Nephron (organoid): ENCODE data around the gene NODAL.

Experiments used
- H3K27ac Mint-ChIP-seq, 3 experiments: 2 replicates each; pipeline ENCODE4 v1.8.0; 2020; ENCODE audit warnings: mixed read lengths in 3 of 3, mild to moderate bottlenecking in 2 of 3, moderate library complexity in 1 of 3
- H3K27me3 Mint-ChIP-seq: 2 replicates; pipeline ENCODE4 v1.8.0; 2021; ENCODE audit warnings: low read depth, mild to moderate bottlenecking, moderate library complexity, mixed read lengths
- H3K36me3 Mint-ChIP-seq: 2 replicates; pipeline ENCODE4 v1.8.0; 2020; ENCODE audit warnings: low read depth, mixed read lengths
- H3K4me1 Mint-ChIP-seq: 2 replicates; pipeline ENCODE4 v1.8.0; 2020; ENCODE audit warnings: mixed read lengths
- H3K4me3 Mint-ChIP-seq, 3 experiments: 2 replicates each; pipeline ENCODE4 v1.8.0; 2020; ENCODE audit warnings: mild to moderate bottlenecking in 3 of 3, mixed read lengths in 3 of 3, moderate library complexity in 2 of 3
- H3K9me3 Mint-ChIP-seq: 2 replicates; pipeline ENCODE4 v1.8.0; 2020; ENCODE audit warnings: mixed read lengths
- TF ChIP-seq, protein P1 (sequence below), 3 experiments: fragments of 200-600 bp; sonication (generic); IDR thresholded peaks; one replicate each; pipeline ENCODE4 v1.5.0; 2021; ENCODE audit warnings: antibody characterized with exemption in 3 of 3; ENCODE audit not compliant: unreplicated experiment in 3 of 3

NODAL gene

DNA sequence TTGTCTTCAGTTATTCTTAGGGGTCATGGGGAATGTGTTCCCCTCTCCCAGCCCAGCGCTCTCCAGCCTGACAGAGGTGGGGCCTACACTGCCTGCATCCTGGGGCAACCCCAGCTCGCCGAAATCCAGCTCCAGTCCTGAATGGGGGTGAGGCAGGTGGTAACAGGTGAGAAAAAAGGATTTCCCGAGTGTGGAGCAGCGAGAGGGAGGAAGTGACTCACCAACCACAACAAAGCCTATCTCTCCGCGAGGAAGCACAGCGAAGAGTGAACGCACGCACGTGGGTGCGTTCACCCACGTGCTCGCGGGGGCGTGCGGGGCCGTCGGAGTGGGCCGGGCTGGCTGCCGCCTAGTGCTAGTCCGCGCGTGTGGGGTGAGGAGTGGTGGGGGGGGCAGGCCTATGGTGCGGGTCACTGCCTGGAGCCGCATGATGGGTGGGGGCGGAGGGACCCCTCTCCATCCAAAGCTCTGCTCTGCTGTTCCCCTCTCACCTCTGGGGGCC, 36.2 kb upstream of the NODAL start:
- TF ChIP-seq, protein P1, sequence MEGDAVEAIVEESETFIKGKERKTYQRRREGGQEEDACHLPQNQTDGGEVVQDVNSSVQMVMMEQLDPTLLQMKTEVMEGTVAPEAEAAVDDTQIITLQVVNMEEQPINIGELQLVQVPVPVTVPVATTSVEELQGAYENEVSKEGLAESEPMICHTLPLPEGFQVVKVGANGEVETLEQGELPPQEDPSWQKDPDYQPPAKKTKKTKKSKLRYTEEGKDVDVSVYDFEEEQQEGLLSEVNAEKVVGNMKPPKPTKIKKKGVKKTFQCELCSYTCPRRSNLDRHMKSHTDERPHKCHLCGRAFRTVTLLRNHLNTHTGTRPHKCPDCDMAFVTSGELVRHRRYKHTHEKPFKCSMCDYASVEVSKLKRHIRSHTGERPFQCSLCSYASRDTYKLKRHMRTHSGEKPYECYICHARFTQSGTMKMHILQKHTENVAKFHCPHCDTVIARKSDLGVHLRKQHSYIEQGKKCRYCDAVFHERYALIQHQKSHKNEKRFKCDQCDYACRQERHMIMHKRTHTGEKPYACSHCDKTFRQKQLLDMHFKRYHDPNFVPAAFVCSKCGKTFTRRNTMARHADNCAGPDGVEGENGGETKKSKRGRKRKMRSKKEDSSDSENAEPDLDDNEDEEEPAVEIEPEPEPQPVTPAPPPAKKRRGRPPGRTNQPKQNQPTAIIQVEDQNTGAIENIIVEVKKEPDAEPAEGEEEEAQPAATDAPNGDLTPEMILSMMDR (IDR thresholded peaks at IDR 0.05; ENCODE audit: unreplicated experiment in 3 of 3): no peak
- peak overlapping the region in 1 of 3 experiments; percentile 29 for H3K27ac Mint-ChIP-seq
- peak overlapping the region; percentile 83 to 85 (median 85) for H3K4me3 Mint-ChIP-seq
- peaks cover 56% of the 10 kb centered on the region for H3K4me1 Mint-ChIP-seq
- H3K36me3 Mint-ChIP-seq: no peaks in the 10 kb centered on the region
- peaks cover 44% of the 10 kb centered on the region for H3K27me3 Mint-ChIP-seq
- no peaks in the 10 kb centered on the region for H3K9me3 Mint-ChIP-seq

- no peaks in the 10 kb centered on the region for H3K36me3 Mint-ChIP-seq
- TF ChIP-seq, protein P1 (IDR thresholded peaks at IDR 0.05; ENCODE audit: unreplicated experiment in 3 of 3): no peak
- peaks cover 47% of the 10 kb centered on the region for H3K4me1 Mint-ChIP-seq
- peak overlapping the region in 1 of 3 experiments; percentile 55 for H3K27ac Mint-ChIP-seq
- H3K27me3 Mint-ChIP-seq: peaks cover 43% of the 10 kb centered on the region
- H3K9me3 Mint-ChIP-seq: no peaks in the 10 kb centered on the region
- peak overlapping the region; percentile 83 to 85 (median 85) for H3K4me3 Mint-ChIP-seq
These were observed 35.0 kb upstream of the NODAL start for GRCh38 chr10:70476249-70477035.

GRCh38 chr10:70475661-70476060, 34.2 kb upstream of the NODAL start:
- H3K4me1 Mint-ChIP-seq: peaks cover 45% of the 10 kb centered on the region
- no peaks in the 10 kb centered on the region for H3K9me3 Mint-ChIP-seq
- H3K4me3 Mint-ChIP-seq: peak overlapping the region in 2 of 3 experiments; percentile 40 to 78
- TF ChIP-seq, protein P1 (IDR thresholded peaks at IDR 0.05; ENCODE audit: unreplicated experiment in 3 of 3): no peak
- H3K27me3 Mint-ChIP-seq: peaks cover 47% of the 10 kb centered on the region
- H3K27ac Mint-ChIP-seq: peak overlapping the region in 2 of 3 experiments; percentile 11 to 76
- no peaks in the 10 kb centered on the region for H3K36me3 Mint-ChIP-seq

DNA sequence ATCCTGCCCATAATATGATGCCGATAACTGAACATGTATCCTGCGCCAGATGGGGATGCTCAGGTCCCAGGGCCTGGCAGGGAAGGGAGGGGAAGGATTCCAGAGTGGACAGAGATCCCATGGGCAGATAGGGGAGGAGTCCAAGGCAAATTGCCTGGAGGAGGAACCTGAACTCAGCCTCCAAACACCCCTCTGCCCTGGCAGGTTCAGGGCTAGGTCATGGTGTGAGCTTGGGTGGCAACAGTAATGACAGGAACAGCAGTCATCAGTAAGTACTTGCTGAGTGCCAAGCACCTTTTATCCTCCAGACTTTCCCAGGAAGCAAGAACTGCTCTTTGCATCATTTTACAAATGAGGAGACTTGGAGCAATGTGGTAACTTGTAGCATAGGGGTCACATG, 33.3 kb upstream of the NODAL start:
- no peaks in the 10 kb centered on the region for H3K9me3 Mint-ChIP-seq
- peak overlapping the region in 2 of 3 experiments; percentile 25 to 78 for H3K4me3 Mint-ChIP-seq
- peak overlapping the region; percentile 15 to 77 (median 76) for H3K27ac Mint-ChIP-seq
- H3K36me3 Mint-ChIP-seq: no peaks in the 10 kb centered on the region
- peaks cover 36% of the 10 kb centered on the region for H3K4me1 Mint-ChIP-seq
- H3K27me3 Mint-ChIP-seq: peaks cover 47% of the 10 kb centered on the region
- TF ChIP-seq, protein P1 (IDR thresholded peaks at IDR 0.05; ENCODE audit: unreplicated experiment in 3 of 3): no peak

DNA sequence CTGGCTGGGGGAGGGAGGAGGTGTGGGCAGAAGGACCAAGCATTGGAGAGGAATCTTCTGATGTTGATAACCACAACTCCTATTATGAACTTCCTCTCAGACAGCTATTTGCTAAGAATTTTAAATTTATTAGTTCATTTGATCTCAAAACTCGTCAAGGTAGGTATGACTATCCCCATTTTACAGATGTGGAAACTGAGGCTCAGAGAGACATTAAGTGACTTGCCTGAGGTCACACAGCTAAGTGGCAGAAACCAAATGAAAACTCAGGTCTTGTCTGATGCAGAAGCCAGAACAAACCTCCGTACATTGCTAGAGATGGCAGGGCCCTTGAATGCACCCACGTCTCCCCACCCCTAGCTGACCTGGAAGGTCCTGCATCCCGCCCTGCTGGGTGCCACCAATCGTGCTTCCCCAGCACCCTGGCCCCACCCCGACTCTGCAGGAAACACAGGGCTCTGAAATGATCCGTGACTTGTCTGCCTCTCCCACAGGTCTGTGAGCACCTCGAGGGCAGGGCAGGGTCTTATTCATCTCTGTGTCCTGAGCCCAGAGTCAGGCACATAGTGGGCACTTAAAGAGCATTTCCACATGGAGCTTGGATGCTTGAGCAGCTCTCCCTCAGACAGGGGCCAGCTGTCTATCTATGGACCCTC, 31.4 kb upstream of the NODAL start:
- Mint-ChIP-seq H3K27me3 (peaks cover 47% of the 10 kb centered on the region), H3K9me3 (no peaks in the 10 kb centered on the region), H3K4me1 (peaks cover 44% of the 10 kb centered on the region), H3K36me3 (no peaks in the 10 kb centered on the region), H3K27ac (no peak overlapping the region), H3K4me3 (no peak overlapping the region)
- TF ChIP-seq, protein P1 (IDR thresholded peaks at IDR 0.05; ENCODE audit: unreplicated experiment in 3 of 3): no peak
